GM23248 (cell line): Measurements from ENCODE around the gene VEGFB.

ENCODE experiments used
- EZH2 ChIP-seq: fragments of 200-600 bp; sonication (generic); IDR thresholded peaks from 2 replicates; pipeline ENCODE4 v1.6.1; 2018; ENCODE audit warnings: antibody characterized with exemption, mild to moderate bottlenecking; ENCODE audit not compliant: insufficient read depth, poor library complexity, severe bottlenecking
- EZH2phosphoT487 ChIP-seq: fragments of 200-600 bp; sonication (generic); IDR thresholded peaks from 2 replicates; pipeline ENCODE4 v1.6.1; 2018; ENCODE audit warnings: antibody characterized with exemption, moderate library complexity, mild to moderate bottlenecking, low read depth; ENCODE audit not compliant: insufficient read depth

- TF ChIP-seq EZH2 (no peak), EZH2phosphoT487 (no peak)
Observed at GRCh38 chr11:64260147-64260708, 25.8 kb downstream of the VEGFB start.
